Measurements from ENCODE around the gene LSP1. TPM values are rescaled to one million over a fixed set of nuclear protein-coding genes. Genes with fewer than 3 reads are reported as not detected.
A peak's percentile ranks its signal among the peaks of the same experiment; 100 is the strongest.
"Not testable (repeated sequence)": the region's sequence is repeated elsewhere in the genome, so short reads cannot be mapped to it uniquely, and the experiment has no call there.

The LSP1 gene, protein sequence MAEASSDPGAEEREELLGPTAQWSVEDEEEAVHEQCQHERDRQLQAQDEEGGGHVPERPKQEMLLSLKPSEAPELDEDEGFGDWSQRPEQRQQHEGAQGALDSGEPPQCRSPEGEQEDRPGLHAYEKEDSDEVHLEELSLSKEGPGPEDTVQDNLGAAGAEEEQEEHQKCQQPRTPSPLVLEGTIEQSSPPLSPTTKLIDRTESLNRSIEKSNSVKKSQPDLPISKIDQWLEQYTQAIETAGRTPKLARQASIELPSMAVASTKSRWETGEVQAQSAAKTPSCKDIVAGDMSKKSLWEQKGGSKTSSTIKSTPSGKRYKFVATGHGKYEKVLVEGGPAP
- total RNA-seq: 100 to 1,000 TPM; 487 to 595 (median 536) TPM
- total RNA-seq (2013): 362 TPM

DNA sequence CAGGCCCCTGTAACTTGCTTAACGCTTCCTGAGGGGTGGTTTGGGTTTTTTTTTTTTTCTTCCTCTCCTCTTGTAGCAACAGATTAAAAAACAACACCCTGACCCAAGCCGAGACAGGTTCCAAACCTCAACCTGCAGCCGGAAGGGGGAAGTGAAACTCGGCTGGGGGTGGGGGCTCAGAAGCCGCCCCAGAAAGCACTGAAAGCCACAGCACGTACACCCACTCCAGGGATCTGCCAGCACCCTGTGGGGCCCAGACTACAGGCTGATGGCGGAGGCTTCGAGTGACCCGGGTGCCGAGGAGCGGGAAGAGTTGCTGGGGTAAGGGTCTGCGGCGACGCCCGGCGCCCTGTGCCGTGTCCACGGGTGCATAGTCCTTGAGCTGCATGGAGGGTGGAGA lies at the start of gene LSP1:
LSP1 (plus strand) TSS at position 208 of the 400 bp plus-strand sequence; CDS start at position 269, 61 bp downstream.
- no peaks in the 10 kb centered on the region for H3K9me3 ChIP-seq (ENCODE audit: control insufficient read depth, insufficient read depth, low read length)
- intact Hi-C loops (cut with micrococcal nuclease): loop anchor here (2.0 to 5.0 kb wide), 4 partner anchors 16 to 281 kb away; partner anchors contain the start of gene DUSP8
- TF ChIP-seq, protein P1, sequence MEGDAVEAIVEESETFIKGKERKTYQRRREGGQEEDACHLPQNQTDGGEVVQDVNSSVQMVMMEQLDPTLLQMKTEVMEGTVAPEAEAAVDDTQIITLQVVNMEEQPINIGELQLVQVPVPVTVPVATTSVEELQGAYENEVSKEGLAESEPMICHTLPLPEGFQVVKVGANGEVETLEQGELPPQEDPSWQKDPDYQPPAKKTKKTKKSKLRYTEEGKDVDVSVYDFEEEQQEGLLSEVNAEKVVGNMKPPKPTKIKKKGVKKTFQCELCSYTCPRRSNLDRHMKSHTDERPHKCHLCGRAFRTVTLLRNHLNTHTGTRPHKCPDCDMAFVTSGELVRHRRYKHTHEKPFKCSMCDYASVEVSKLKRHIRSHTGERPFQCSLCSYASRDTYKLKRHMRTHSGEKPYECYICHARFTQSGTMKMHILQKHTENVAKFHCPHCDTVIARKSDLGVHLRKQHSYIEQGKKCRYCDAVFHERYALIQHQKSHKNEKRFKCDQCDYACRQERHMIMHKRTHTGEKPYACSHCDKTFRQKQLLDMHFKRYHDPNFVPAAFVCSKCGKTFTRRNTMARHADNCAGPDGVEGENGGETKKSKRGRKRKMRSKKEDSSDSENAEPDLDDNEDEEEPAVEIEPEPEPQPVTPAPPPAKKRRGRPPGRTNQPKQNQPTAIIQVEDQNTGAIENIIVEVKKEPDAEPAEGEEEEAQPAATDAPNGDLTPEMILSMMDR (IDR thresholded peaks at IDR 0.05): no peak
- H3K4me1 Mint-ChIP-seq: peaks cover 43 to 74% of the 10 kb centered on the region in 2 donors
- H3K4me3 ChIP-seq (ENCODE audit: low read length): peak within 1 kb of the TSS; percentile 91
- H3K36me3 ChIP-seq (ENCODE audit: control insufficient read depth, insufficient read depth, low read length): peaks cover 14% of the 10 kb centered on the region
- no peaks in the 10 kb centered on the region for H3K36me3 Mint-ChIP-seq
- H3K27ac ChIP-seq (ENCODE audit: low read length): peak within 1 kb of the TSS; percentile 94
- ATAC-seq (peak; percentile 57 to 77 (median 71)), DNase-seq (peak; percentile 76 to 93)
- H3K27me3 ChIP-seq (ENCODE audit: control insufficient read depth, insufficient read depth, low read length): no peaks in the 10 kb centered on the region
- H3K4me3 Mint-ChIP-seq: peak within 1 kb of the TSS; percentile 100
- no peaks in the 10 kb centered on the region for H3K27me3 Mint-ChIP-seq (ENCODE audit: low read depth in 2 of 2)
- no peaks in the 10 kb centered on the region for H3K9me3 Mint-ChIP-seq
- H3K4me1 ChIP-seq (ENCODE audit: control insufficient read depth, insufficient read depth, low read length): peaks cover 92% of the 10 kb centered on the region
- under 1% methylated on average over 16 of the region's 18 CpGs for WGBS (ENCODE audit: insufficient coverage)
- H3K27ac Mint-ChIP-seq: peak within 1 kb of the TSS; percentile 98 to 99

GRCh38 chr11:1803246-1803645 lies 49.6 kb upstream of the LSP1 start:
- H3K4me3 ChIP-seq (ENCODE audit: low read length): no peak overlapping the region
- ATAC-seq (no peak), DNase-seq (no peak)
- H3K9me3 Mint-ChIP-seq: no peaks in the 10 kb centered on the region
- H3K4me1 ChIP-seq (ENCODE audit: control insufficient read depth, insufficient read depth, low read length): no peaks in the 10 kb centered on the region
- intact Hi-C loops (cut with micrococcal nuclease): no loop called here
- no peak overlapping the region for H3K27ac Mint-ChIP-seq
- no peaks in the 10 kb centered on the region for H3K36me3 ChIP-seq (ENCODE audit: control insufficient read depth, insufficient read depth, low read length)
- TF ChIP-seq, protein P1 (IDR thresholded peaks at IDR 0.05): no peak
- no peaks in the 10 kb centered on the region for H3K27me3 ChIP-seq (ENCODE audit: control insufficient read depth, insufficient read depth, low read length)
- H3K4me1 Mint-ChIP-seq: no peaks in the 10 kb centered on the region
- H3K36me3 Mint-ChIP-seq: no peaks in the 10 kb centered on the region
- no peak overlapping the region for H3K27ac ChIP-seq (ENCODE audit: low read length)
- peaks cover 5 to 13% of the 10 kb centered on the region in 2 donors for H3K27me3 Mint-ChIP-seq (ENCODE audit: low read depth in 2 of 2)
- 92% methylated on average over 20 of the region's 20 CpGs for WGBS (ENCODE audit: insufficient coverage)
- H3K9me3 ChIP-seq (ENCODE audit: control insufficient read depth, insufficient read depth, low read length): no peaks in the 10 kb centered on the region
- no peak overlapping the region for H3K4me3 Mint-ChIP-seq

- 95% methylated on average over 22 of the region's 42 CpGs for WGBS (ENCODE audit: insufficient coverage)
- H3K4me3 Mint-ChIP-seq: not testable (repeated sequence)
Observed at GRCh38 chr11:1803835-1804519, 48.9 kb upstream of the LSP1 start.

DNA sequence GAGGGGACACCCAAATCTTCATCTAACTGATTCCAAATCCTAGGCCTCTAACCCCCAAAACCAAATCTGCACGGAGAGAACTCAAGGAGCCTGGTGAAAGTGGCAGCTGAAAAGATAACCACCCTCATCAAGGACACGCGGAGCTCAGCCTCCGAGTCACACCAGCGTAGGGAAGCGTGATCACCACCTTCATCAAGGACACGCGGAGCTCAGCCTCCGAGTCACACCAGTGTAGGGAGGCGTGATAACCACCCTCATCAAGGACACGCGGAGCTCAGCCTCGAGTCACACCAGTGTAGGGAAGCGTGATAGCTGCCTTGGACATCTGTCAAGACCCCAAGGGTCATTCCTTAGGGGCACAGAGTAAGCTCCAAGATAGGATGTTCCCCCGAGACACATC lies 47.4 kb upstream of the LSP1 start:
- no peak for ATAC-seq
- no peaks in the 10 kb centered on the region for H3K9me3 Mint-ChIP-seq
- H3K4me1 ChIP-seq (ENCODE audit: control insufficient read depth, insufficient read depth, low read length): no peaks in the 10 kb centered on the region
- H3K27me3 Mint-ChIP-seq (ENCODE audit: low read depth in 2 of 2): peaks cover 0 to 16% of the 10 kb centered on the region in 2 donors
- H3K27me3 ChIP-seq (ENCODE audit: control insufficient read depth, insufficient read depth, low read length): no peaks in the 10 kb centered on the region
- DNase-seq: no peak
- TF ChIP-seq, protein P1 (IDR thresholded peaks at IDR 0.05): no peak
- intact Hi-C loops (cut with micrococcal nuclease): no loop called here
- no peaks in the 10 kb centered on the region for H3K4me1 Mint-ChIP-seq
- H3K4me3 ChIP-seq (ENCODE audit: low read length): no peak overlapping the region
- H3K27ac ChIP-seq (ENCODE audit: low read length): no peak overlapping the region
- no peaks in the 10 kb centered on the region for H3K9me3 ChIP-seq (ENCODE audit: control insufficient read depth, insufficient read depth, low read length)
- no peak overlapping the region for H3K4me3 Mint-ChIP-seq
- WGBS (ENCODE audit: insufficient coverage): 91% methylated on average over 15 of the region's 15 CpGs
- H3K36me3 ChIP-seq (ENCODE audit: control insufficient read depth, insufficient read depth, low read length): no peaks in the 10 kb centered on the region
- H3K27ac Mint-ChIP-seq: no peak overlapping the region
- no peaks in the 10 kb centered on the region for H3K36me3 Mint-ChIP-seq

More at GRCh38 chr11:1803835-1804519, 48.9 kb upstream of the LSP1 start:
- H3K9me3 Mint-ChIP-seq; ATAC-seq; H3K27ac ChIP-seq (ENCODE audit: low read length); H3K9me3 ChIP-seq (ENCODE audit: control insufficient read depth, insufficient read depth, low read length); DNase-seq; H3K27me3 ChIP-seq (ENCODE audit: control insufficient read depth, insufficient read depth, low read length); H3K4me3 ChIP-seq (ENCODE audit: low read length); H3K36me3 ChIP-seq (ENCODE audit: control insufficient read depth, insufficient read depth, low read length); H3K36me3 Mint-ChIP-seq; H3K27ac Mint-ChIP-seq; intact Hi-C loops (cut with micrococcal nuclease); H3K4me1 Mint-ChIP-seq; H3K4me1 ChIP-seq (ENCODE audit: control insufficient read depth, insufficient read depth, low read length): not testable (repeated sequence)
- H3K27me3 Mint-ChIP-seq (ENCODE audit: low read depth in 2 of 2): peaks cover 0 to 12% of the 10 kb centered on the region in 2 donors
